ENCODE results near the gene KIR2DL4. TPM values are rescaled to one million over a fixed set of nuclear protein-coding genes. Genes with fewer than 3 reads are reported as not detected.
"Not testable (repeated sequence)": the region's sequence is repeated elsewhere in the genome, so short reads cannot be mapped to it uniquely, and the experiment has no call there.

KIR2DL4 gene
- not detected in 2 replicates for total RNA-seq (2014; rRNA removed; shearing (Covaris generic))

- DNase-seq (ENCODE audit: low spot score), result no peak
Observed at GRCh38 chr19:54803410-54803809, at the start of gene KIR2DL4. TSS of gene KIR2DL4 (plus strand) at chr19:54803610. CDS start at chr19:54803652, 42 bp downstream.

GRCh38 chr19:54756204-54757110 lies 47.0 kb upstream of the KIR2DL4 start:
- not testable (repeated sequence) for DNase-seq (ENCODE audit: low spot score)

GRCh38 chr19:54758577-54758976 lies 44.8 kb upstream of the KIR2DL4 start:
- DNase-seq (ENCODE audit: low spot score), result not testable (repeated sequence)

GRCh38 chr19:54764219-54764618 lies 39.2 kb upstream of the KIR2DL4 start:
- peak; percentile 75 for DNase-seq (ENCODE audit: low spot score)

GRCh38 chr19:54766464-54766863 lies 36.9 kb upstream of the KIR2DL4 start:
- not testable (repeated sequence) for DNase-seq (ENCODE audit: low spot score)

- not testable (repeated sequence) for DNase-seq (ENCODE audit: low spot score)
Observed at GRCh38 chr19:54769646-54770045, 33.8 kb upstream of the KIR2DL4 start, which contains the start of gene KIR2DL1. TSS of gene KIR2DL1 (plus strand) at chr19:54769793. CDS start at chr19:54769851, 58 bp downstream.

GRCh38 chr19:54770511-54770910 lies 32.9 kb upstream of the KIR2DL4 start:
- not testable (repeated sequence) for DNase-seq (ENCODE audit: low spot score)

GRCh38 chr19:54771018-54771960 lies 32.1 kb upstream of the KIR2DL4 start:
- peak; percentile 98 for DNase-seq (ENCODE audit: low spot score)

GRCh38 chr19:54772666-54773065 lies 30.7 kb upstream of the KIR2DL4 start:
- DNase-seq (ENCODE audit: low spot score), result not testable (repeated sequence)

- not testable (repeated sequence) for DNase-seq (ENCODE audit: low spot score)
Observed at GRCh38 chr19:54775095-54775815, 28.2 kb upstream of the KIR2DL4 start.

- DNase-seq (ENCODE audit: low spot score), result not testable (repeated sequence)
Observed at GRCh38 chr19:54775830-54776229, 27.6 kb upstream of the KIR2DL4 start.

- DNase-seq (ENCODE audit: low spot score), result not testable (repeated sequence)
Observed at GRCh38 chr19:54777851-54778250, 25.6 kb upstream of the KIR2DL4 start.

- DNase-seq (ENCODE audit: low spot score), result peak; percentile 80
Observed at GRCh38 chr19:54778896-54779295, 24.5 kb upstream of the KIR2DL4 start.

GRCh38 chr19:54782916-54783315 lies 20.5 kb upstream of the KIR2DL4 start:
- not testable (repeated sequence) for DNase-seq (ENCODE audit: low spot score)

- not testable (repeated sequence) for DNase-seq (ENCODE audit: low spot score)
Observed at GRCh38 chr19:54786091-54786723, 17.2 kb upstream of the KIR2DL4 start.

GRCh38 chr19:54788154-54788553 lies 15.3 kb upstream of the KIR2DL4 start:
- not testable (repeated sequence) for DNase-seq (ENCODE audit: low spot score)

- DNase-seq (ENCODE audit: low spot score), result no peak
Observed at GRCh38 chr19:54790711-54791110, 12.7 kb upstream of the KIR2DL4 start.

- no peak for DNase-seq (ENCODE audit: low spot score)
Observed at GRCh38 chr19:54791476-54791875, 11.9 kb upstream of the KIR2DL4 start.

- DNase-seq (ENCODE audit: low spot score), result no peak
Observed at GRCh38 chr19:54792814-54793213, 10.6 kb upstream of the KIR2DL4 start.

- no peak for DNase-seq (ENCODE audit: low spot score)
Observed at GRCh38 chr19:54795758-54796157, 7.7 kb upstream of the KIR2DL4 start.

- DNase-seq (ENCODE audit: low spot score), result no peak
Observed at GRCh38 chr19:54804101-54804500, 691 bp downstream of the KIR2DL4 start.
